Neural progenitor cell (in vitro differentiated cells): Measurements from ENCODE around the gene ITPR3.

ENCODE experiments used
- CTCF ChIP-seq: fragments of 200-600 bp; sonication (generic); IDR thresholded peaks from 2 replicates; pipeline ENCODE4 v1.5.1; 2017; ENCODE audit warnings: antibody characterized with exemption, mild to moderate bottlenecking
- EZH2 ChIP-seq: fragments of 200-600 bp; sonication (generic); IDR thresholded peaks from 2 replicates; pipeline ENCODE4 v1.6.1; 2017; ENCODE audit warnings: antibody characterized with exemption, mild to moderate bottlenecking, moderate library complexity

GRCh38 chr6:33694401-33694931, 73.3 kb downstream of the ITPR3 start:
- TF ChIP-seq CTCF (no peak), EZH2 (no peak)
